Measurements from ENCODE around the gene CHD6.

- TF ChIP-seq BCL11B (tag by site-specific recombination; IDR thresholded peaks at IDR 0.05; ENCODE audit: low read depth) = no peak
- no peak for TF ChIP-seq ZNF785 (tag by site-specific recombination; IDR thresholded peaks at IDR 0.05)
- TF ChIP-seq CTCF (tag by site-specific recombination; IDR thresholded peaks at IDR 0.05) = no peak
- TF ChIP-seq EGR2 (tag by site-specific recombination; IDR thresholded peaks at IDR 0.05; ENCODE audit: low read depth) = no peak
- no peak for TF ChIP-seq ZNF138 (tag by site-specific recombination; IDR thresholded peaks at IDR 0.05; ENCODE audit: borderline replicate concordance)
- no peak for TF ChIP-seq REST (tag by site-specific recombination; IDR thresholded peaks at IDR 0.05)
- no peak for TF ChIP-seq ZNF202 (tag by site-specific recombination; IDR thresholded peaks at IDR 0.05; ENCODE audit: borderline replicate concordance)
- TF ChIP-seq ZNF280D (tag by site-specific recombination; IDR thresholded peaks at IDR 0.05) = no peak
These were observed 222.2 kb downstream of the CHD6 start for GRCh38 chr20:41395667-41396664.
